ENCODE measurements around the gene DKK1.

GRCh38 chr10:52280051-52280450, 34.0 kb upstream of the DKK1 start:
- TF ChIP-seq ZNF274 (IDR thresholded peaks at IDR 0.05; ENCODE audit: low read depth, low read length) = no peak
- TF ChIP-seq YY1 (IDR thresholded peaks at IDR 0.05; ENCODE audit: insufficient read depth, insufficient read length) = no peak

Measured in NT2/D1 (cell line).